H1 (cell line): ENCODE results near the gene ZSCAN30.

Experiments used
- BRCA1 ChIP-seq: IDR thresholded peaks from 2 replicates; pipeline ENCODE4 v1.6.1; 2012; ENCODE audit warnings: low read depth, low read length, improper control_type of control experiment
- EGR1 ChIP-seq: IDR thresholded peaks from 2 replicates; pipeline ENCODE4 v1.6.1; 2011; ENCODE audit warnings: low read depth, low read length, borderline replicate concordance
- EZH2 ChIP-seq: fragments of 200-600 bp; sonication (generic); IDR thresholded peaks from 2 replicates; pipeline ENCODE4 v1.7.1; 2012; ENCODE audit warnings: low read depth, mild to moderate bottlenecking, moderate library complexity, low read length, inconsistent platforms; ENCODE audit not compliant: severe bottlenecking
- GABPA ChIP-seq: IDR thresholded peaks from 2 replicates; pipeline ENCODE4 v1.6.1; 2011; ENCODE audit warnings: mild to moderate bottlenecking, low read length, moderate library complexity, borderline replicate concordance; ENCODE audit not compliant: insufficient read depth
- HDAC2 ChIP-seq, 2 experiments: fragments of 300-600 bp in 1 of 2; sonication (generic) in 1 of 2; IDR thresholded peaks; 2 replicates each; pipeline ENCODE4 v1.6.1; 2011 to 2012; ENCODE audit warnings: low read depth in 2 of 2, low read length in 2 of 2, mild to moderate bottlenecking in 2 of 2, moderate library complexity in 2 of 2, borderline replicate concordance in 1 of 2, inconsistent platforms in 1 of 2
- POLR2AphosphoS5 ChIP-seq: IDR thresholded peaks from 2 replicates; pipeline ENCODE4 v1.6.1; 2011; ENCODE audit warnings: low read depth, low read length
- SP2 ChIP-seq: IDR thresholded peaks from 2 replicates; pipeline ENCODE4 v1.6.1; 2012; ENCODE audit warnings: mild to moderate bottlenecking, low read length, inconsistent platforms
- SUZ12 ChIP-seq: fragments of 200-600 bp; sonication (generic); IDR thresholded peaks from 2 replicates; pipeline ENCODE4 v1.6.1; 2012; ENCODE audit warnings: mild to moderate bottlenecking, inconsistent platforms, low read length, moderate library complexity, mixed read lengths
- TF ChIP-seq, protein P1 (sequence below), 3 experiments: IDR thresholded peaks; 1 replicate in 2 of 3; 2 replicates in 1 of 3; pipeline versions ENCODE4 v1.5.1 to v1.6.1; 2011; ENCODE audit warnings: low read length in 3 of 3, mild to moderate bottlenecking in 3 of 3, inconsistent platforms in 2 of 3, low read depth in 1 of 3, moderate library complexity in 1 of 3; ENCODE audit not compliant: insufficient read depth in 1 of 3; ENCODE audit errors: control extremely low read depth in 1 of 3
- TF ChIP-seq, protein P2 (sequence below): IDR thresholded peaks from 2 replicates; pipeline ENCODE4 v1.6.1; 2011; ENCODE audit warnings: low read depth, mild to moderate bottlenecking, low read length; ENCODE audit not compliant: insufficient read depth

DNA sequence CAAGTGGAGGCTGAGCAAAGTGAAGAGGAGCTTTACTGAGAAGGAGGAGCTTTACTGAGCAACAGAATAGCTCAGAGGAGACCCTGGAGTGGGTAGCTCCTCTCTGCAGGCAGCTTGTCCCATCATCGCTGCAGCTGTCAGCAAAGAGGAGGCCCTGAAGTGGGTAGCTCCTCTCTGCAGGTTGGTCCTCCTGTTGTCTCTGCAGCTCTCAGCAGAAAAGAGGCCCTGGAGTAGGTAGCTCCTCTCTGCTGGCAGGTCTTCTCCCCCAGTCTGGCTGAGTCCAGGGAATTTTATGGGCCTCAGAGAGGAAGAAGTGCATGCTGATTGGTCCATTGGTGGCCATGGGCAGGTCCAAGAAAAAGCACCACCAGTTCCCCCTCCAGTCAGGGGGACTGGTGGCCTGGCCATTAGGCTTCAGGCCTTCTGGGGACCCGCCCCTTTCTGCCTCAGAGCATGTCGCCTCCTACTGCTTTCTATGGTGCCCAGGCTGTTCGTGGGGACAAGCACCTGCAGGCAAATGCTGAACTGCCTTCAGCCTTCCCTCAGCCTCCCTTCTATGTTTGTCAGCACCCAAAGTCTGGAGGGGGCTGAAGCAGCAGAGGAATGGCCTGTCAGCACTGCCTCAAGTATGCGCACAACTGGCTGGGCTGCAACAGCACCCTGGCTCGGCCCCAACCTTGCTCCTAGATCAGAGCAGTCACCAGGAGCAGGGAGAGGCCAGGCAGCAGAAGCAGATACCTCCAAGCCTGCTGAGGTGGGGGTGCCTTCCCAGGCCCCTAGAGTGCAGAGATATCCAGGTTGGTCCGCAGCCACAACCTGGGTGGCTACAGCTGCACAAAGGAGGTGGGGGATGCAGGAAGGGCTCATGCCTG lies 5.9 kb downstream of the ZSCAN30 start:
- no peak for TF ChIP-seq BRCA1
- TF ChIP-seq, protein P1, sequence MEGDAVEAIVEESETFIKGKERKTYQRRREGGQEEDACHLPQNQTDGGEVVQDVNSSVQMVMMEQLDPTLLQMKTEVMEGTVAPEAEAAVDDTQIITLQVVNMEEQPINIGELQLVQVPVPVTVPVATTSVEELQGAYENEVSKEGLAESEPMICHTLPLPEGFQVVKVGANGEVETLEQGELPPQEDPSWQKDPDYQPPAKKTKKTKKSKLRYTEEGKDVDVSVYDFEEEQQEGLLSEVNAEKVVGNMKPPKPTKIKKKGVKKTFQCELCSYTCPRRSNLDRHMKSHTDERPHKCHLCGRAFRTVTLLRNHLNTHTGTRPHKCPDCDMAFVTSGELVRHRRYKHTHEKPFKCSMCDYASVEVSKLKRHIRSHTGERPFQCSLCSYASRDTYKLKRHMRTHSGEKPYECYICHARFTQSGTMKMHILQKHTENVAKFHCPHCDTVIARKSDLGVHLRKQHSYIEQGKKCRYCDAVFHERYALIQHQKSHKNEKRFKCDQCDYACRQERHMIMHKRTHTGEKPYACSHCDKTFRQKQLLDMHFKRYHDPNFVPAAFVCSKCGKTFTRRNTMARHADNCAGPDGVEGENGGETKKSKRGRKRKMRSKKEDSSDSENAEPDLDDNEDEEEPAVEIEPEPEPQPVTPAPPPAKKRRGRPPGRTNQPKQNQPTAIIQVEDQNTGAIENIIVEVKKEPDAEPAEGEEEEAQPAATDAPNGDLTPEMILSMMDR (IDR thresholded peaks at IDR 0.05; ENCODE audit: control extremely low read depth in 1 of 3, insufficient read depth in 1 of 3, low read depth in 1 of 3, low read length in 3 of 3) = no peak
- TF ChIP-seq EZH2 = no peak
- TF ChIP-seq, protein P2, sequence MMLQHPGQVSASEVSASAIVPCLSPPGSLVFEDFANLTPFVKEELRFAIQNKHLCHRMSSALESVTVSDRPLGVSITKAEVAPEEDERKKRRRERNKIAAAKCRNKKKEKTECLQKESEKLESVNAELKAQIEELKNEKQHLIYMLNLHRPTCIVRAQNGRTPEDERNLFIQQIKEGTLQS = no peak
- no peak for TF ChIP-seq HDAC2 (IDR thresholded peaks at IDR 0.05; ENCODE audit: borderline replicate concordance in 1 of 2, low read depth in 2 of 2, low read length in 2 of 2)
- TF ChIP-seq EGR1 = no peak
- TF ChIP-seq GABPA = no peak
- TF ChIP-seq POLR2AphosphoS5 = no peak
- no peak for TF ChIP-seq SUZ12
- no peak for TF ChIP-seq SP2
